ENCODE measurements around the gene CCDC180. TPM values are rescaled to one million over a fixed set of nuclear protein-coding genes. Genes with fewer than 3 reads are reported as not detected.

Gene CCDC180
- total and polyA plus RNA-seq, 9 donors: 3.6 to 11.7 (median 7.4) TPM

GRCh38 chr9:97318433-97318832 lies 11.0 kb downstream of the CCDC180 start:
- H3K4me3 ChIP-seq: no peak overlapping the region
- WGBS, 3 donors: 65% methylated on average over 6 of the region's 6 CpGs
- H3K9me3 ChIP-seq: no peaks in the 10 kb centered on the region
- TF ChIP-seq CTCF (IDR thresholded peaks at IDR 0.05) (no peak), EP300 (IDR thresholded peaks at IDR 0.05) (no peak), POLR2A (IDR thresholded peaks at IDR 0.05) (no peak)
- no peak for DNase-seq
- H3K36me3 ChIP-seq: no peaks in the 10 kb centered on the region
- no peaks in the 10 kb centered on the region for H3K4me1 ChIP-seq (ENCODE audit: insufficient read depth)
- intact Hi-C loops (cut with DNase I): no loop called here
- no peaks in the 10 kb centered on the region for H3K27me3 ChIP-seq
- H3K27ac ChIP-seq: no peak overlapping the region

DNA sequence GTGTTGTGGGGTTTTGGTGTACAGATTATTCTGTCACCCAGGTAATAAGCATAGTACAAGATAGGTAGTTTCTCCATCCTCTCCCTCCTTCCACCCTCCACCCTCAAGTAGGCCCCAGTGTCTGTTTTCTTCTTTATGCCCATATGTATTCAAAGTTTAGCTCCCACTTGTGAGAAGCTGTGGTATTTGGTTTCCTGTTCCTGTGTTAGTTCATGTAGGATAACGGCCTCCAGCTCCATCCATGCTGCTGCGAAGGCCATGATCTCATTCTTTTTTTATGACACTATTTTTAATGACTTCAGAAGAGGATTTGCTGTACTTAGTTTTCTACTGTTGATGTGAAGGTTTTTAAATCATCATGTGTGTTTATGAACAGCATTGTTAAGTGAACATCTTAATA lies 11.9 kb downstream of the CCDC180 start:
- 87 to 98% (median 96%) methylated on average over 2 of the region's 2 CpGs for WGBS, 3 donors
- H3K36me3 ChIP-seq: no peaks in the 10 kb centered on the region

GRCh38 chr9:97320080-97320642 lies 12.7 kb downstream of the CCDC180 start:
- TF ChIP-seq CTCF (IDR thresholded peaks at IDR 0.05) (no peak), EP300 (IDR thresholded peaks at IDR 0.05) (no peak), POLR2A (IDR thresholded peaks at IDR 0.05) (no peak)
- Histone ChIP-seq H3K27ac (no peak overlapping the region), H3K4me1 (ENCODE audit: insufficient read depth) (no peaks in the 10 kb centered on the region), H3K9me3 (no peaks in the 10 kb centered on the region), H3K27me3 (no peaks in the 10 kb centered on the region), H3K4me3 (no peak overlapping the region), H3K36me3 (no peaks in the 10 kb centered on the region)
- intact Hi-C loops (cut with DNase I): no loop called here
- WGBS, 3 donors: 79 to 83% (median 79%) methylated on average over 5 of the region's 5 CpGs
- no peak for DNase-seq

More for the DNA sequence above, 11.9 kb downstream of the CCDC180 start:
- H3K27me3 ChIP-seq: no peaks in the 10 kb centered on the region
- no peaks in the 10 kb centered on the region for H3K4me1 ChIP-seq (ENCODE audit: insufficient read depth)
- H3K9me3 ChIP-seq: no peaks in the 10 kb centered on the region
- intact Hi-C loops (cut with DNase I): no loop called here
- no peak overlapping the region for H3K27ac ChIP-seq
- DNase-seq: no peak
- no peak for TF ChIP-seq POLR2A (IDR thresholded peaks at IDR 0.05)
- no peak for TF ChIP-seq CTCF (IDR thresholded peaks at IDR 0.05)
- TF ChIP-seq EP300 (IDR thresholded peaks at IDR 0.05): no peak
- H3K4me3 ChIP-seq: no peak overlapping the region

DNA sequence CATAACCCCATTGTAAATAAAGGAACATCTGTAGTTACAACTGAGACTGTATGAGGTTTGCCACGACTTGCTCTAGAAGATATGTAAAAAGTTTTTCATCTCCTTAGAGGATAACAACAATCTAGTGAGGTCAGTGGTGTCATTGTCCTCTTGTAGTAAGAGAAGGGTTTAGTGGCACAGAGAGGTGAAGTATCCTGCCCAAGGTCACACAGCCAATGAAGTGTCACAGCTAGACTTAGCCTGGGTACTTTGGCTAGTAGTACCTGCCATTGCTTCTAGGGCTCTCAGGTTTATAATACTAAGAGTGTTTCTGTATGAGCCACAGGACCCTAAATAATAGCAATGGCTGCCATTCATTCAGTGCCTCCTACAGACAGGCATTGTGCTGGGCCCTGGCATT lies 13.8 kb downstream of the CCDC180 start:
- H3K36me3 ChIP-seq: no peaks in the 10 kb centered on the region
- no peak overlapping the region for H3K27ac ChIP-seq
- H3K4me1 ChIP-seq (ENCODE audit: insufficient read depth): no peaks in the 10 kb centered on the region
- no peaks in the 10 kb centered on the region for H3K27me3 ChIP-seq
- no peak for TF ChIP-seq EP300 (IDR thresholded peaks at IDR 0.05)
- no peak for TF ChIP-seq CTCF (IDR thresholded peaks at IDR 0.05)
- no peak for TF ChIP-seq POLR2A (IDR thresholded peaks at IDR 0.05)
- no peaks in the 10 kb centered on the region for H3K9me3 ChIP-seq
- WGBS, 3 donors: 70 to 84% (median 83%) methylated on average over 1 of the region's 1 CpG
- intact Hi-C loops (cut with DNase I): no loop called here
- H3K4me3 ChIP-seq: no peak overlapping the region
- no peak for DNase-seq

Data from ovary (tissue), 9 donors.